HG02763 (cell line): ENCODE data around the gene DHX9.
A peak's percentile ranks its signal among the peaks of the same experiment; 100 is the strongest.

Experiments used
- ATAC-seq: cut with Tn5 transposase; IDR thresholded peaks from one replicate; pipeline ENCODE4 v1.9.1; 2021; ENCODE audit warnings: mild to moderate bottlenecking, moderate library complexity; ENCODE audit not compliant: unreplicated experiment

DHX9 gene

DNA sequence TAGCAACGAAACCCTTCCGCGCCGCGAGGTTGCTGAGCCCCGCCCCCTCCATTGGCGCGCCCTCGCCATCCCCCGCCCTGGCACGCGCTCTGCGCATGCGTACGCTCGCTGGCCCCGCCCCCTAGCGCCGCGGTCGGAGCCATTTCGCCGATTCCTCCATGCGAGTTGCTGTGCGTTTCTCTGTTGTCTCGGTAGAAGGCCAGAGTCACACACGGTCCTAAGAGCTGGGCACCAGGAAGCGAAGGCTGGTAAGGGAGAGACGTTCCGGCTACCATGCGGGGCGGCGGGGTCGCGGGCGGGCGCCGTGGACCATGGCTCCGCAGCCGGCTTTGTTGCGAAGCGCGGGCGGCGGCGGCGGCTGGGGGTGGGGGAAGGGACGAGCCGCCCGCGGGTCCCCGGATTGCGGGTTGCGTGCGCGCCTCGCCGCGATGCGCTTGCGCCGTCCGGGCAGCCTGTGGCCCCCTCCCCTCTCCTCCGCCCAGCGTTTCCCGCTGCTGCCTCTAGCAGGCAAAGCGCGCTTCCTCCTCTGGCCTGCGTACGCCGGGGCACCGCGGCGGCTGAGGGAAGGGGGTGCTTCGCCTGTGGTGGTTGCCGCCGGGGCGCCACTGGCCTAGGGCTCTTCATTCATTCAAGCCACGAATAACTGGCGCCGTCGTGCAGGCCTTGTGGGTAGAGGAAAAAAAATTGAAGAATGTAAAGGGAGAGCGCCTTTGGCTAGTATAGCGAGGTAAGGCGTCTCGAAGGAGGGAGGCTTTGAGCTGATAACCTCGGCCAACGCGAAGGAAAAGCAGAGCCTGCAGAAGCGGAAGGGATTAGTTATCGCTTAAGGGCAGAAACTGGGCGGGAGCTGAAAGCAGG is at the start of gene DHX9:
TSS of gene DHX9 (plus strand) at position 139 of the 858 bp plus-strand sequence. CDS start 3,220 bp downstream, outside the sequence.
- peak; percentile 79 for ATAC-seq

DNA sequence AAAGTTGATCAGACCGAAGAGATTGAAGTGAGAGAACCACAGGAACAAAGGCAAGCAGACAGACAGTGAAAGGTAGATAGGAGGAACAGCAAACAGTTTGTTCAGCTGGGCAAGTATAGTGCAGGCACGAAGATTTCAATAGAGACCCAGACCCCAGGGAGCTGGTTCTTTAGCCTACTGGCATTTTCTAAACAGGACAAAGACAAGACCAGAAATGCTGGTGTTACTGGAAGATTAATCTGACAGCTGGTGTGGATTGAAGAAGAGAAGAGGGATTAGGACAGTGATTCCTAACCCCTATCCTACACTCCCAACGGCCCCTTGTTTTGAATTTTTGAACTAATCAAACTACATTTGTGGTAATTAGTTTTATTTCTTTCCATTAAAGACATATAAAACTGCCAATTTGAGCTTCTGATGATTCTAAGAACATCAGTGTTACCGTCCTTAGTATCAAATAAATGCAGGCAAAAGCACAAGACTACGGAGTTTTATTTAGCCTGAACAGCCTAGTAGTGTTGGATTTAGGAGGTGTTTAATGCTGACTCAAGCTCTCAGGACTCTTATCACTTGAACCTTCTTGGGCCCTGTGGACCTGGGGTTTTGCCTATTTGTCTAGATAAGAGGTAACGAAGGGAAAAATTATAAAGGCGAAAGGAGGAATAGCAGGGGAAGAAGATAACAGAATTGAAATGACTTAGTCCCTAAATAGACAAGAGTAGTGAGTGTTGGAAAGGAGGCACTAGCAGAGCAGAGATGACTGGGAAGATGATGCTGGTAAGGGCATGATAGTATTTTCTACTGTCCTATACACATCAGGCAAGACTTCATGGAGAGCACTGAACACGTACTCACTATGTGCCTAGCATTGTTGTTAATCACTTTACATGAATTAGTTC is 47.6 kb upstream of the DHX9 start:
- no peak for ATAC-seq

DNA sequence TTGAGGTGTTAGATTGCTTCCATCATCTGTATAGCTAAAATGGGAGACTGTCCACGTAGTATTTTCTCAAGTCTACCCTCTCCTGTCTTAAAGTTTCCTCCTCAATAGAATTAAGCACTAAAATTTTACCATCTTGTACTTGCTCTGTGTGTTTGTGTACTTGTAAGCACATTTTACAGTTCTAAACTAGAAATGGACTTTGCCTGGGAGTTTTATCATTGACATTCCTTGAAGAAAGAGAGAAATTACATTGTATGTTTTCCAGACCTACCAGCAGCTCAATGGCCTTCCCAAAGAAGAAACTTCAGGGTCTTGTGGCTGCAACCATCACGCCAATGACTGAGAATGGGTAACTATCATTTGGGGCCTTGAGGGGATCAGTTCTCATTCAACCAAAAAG is 45.1 kb upstream of the DHX9 start:
- ATAC-seq = no peak

DNA sequence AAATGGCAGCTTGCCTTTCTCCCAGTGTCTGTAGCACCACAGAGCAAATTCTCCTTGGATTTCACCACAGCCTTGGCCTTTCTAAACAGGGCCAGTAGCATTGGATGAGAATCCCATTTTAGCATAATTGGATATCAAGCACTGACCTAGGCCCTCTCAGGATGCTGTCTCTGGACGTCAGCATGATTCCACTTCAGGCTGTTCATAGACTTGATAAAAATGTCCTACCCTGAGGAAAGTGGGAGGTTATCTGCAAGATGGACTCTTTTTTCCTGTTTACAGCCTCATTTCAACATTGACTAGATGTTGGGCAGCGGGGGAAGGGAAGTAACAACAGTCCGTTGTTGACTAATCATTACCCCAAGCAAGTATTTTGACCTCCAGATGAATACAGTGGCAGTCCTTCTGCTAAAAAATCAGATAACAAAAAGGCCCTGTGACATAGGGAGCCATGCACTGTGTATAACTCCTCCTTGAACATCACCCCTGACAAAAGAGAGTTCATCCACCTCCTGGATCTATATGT is 44.4 kb upstream of the DHX9 start:
- no peak for ATAC-seq

DNA sequence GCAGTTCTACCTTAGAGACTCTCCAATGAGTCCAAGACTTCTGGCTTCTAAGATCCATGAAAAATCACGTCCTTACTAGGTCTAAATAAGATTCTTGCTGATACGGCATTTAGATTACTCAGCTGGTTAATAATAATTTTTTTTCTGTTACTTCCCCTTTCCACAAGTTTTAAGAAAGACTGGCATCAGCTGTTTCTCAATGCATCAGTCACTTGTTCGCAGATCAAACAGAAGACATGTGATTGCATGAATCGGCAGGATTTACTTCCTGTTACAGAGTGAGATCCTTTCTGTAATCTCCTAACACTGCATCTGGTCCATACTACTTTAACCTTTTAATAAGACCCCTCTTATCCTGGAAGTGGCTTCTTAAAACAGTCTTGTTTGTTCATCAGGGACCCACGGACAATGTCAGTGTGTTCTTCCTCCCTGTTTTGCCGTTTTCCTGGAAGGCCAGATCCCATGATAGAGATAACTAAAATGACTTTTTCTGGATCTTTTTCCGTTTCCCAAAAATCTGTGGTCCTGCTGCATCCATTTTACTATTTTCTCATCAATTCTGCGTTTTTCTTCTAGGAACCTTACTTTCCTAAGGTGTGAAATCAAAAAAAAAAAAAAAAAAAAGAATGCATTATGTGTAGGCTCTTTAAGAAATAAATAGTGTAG is 43.5 kb upstream of the DHX9 start:
- ATAC-seq = no peak

DNA sequence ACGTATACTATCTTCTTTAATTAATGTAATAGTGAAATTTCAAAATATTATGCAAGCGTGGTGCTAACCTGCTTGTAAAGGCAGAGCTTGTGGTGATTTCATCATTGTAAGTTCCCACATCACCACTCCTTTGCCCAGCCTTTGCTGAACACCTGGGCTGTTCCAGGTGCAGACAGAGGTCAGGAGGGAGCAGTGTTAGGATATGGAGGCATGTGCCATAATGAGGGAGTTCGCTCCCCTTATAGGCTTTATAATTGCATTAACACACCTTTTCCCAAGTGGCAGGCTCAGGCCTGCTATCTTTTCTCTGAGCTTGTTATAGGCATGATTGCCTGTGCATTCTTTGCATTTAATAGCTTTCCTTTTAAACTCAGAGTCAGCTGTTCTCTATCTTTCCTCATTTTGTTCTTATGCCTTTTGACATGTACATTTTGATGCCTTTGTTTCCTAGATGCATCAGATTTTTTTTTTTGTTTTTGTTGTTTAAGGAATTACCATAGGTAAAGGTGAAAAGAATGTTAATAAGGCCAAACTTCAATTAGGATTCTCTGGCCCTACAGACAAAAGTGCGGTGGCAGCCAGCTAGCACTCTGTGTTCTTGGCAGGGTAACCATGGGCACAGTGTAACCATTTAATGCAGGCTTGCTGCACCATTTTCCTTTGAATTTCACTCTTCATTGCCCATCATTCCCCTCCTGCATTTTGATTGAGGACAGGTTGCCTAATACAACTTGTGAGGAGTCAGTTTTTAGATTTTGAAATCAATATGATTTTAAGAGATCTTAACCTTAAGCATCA is 36.9 kb upstream of the DHX9 start:
- no peak for ATAC-seq

DNA sequence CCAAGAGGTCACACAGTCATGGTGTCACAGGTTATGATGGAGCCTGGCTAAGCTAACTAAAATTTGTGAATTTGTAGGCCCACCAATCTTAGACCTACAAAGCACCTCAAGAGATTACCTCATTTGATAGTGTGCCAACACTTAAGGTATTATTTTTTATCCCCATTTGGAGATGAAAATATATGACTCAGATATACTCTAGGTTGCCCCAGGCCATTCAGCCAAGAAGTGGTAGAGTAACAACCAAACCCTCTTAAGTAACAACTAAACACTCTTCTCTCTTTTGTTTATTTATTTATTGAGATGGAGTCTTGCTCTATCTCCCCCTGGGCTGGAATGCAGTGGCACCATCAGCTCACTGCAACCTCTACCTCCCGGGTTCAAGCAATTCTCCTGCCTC is 35.3 kb upstream of the DHX9 start:
- no peak for ATAC-seq

DNA sequence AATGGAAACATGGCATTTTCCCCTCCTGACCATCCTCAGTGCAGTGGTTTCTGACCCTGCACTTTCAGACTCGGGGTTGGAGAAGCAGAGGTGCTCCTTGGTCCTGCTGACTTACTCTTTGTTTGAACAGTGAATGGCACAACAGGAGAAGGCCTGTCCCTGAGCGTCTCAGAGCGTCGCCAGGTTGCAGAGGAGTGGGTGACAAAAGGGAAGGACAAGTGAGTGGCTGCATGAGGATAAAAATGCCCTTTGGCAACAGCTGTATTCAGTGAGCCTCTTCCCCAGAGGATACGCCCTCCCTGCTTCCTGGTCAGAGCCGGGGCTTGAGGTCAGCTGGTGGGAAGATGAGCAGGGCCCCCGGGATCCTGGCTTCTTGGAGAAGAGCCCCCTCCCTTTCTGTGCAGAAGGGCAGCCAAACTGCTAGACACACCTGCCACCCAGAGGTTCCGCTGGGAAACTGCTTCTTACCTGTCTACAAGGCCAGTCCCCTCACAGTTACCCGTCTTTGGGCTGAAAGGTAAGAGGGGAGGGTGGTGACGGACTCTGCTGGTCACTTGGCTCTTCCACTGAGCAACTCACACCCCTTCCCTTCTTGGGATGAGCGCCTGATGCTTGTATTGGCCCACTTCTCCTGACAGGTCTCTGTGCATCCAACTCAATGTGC is 33.0 kb upstream of the DHX9 start:
- no peak for ATAC-seq

DNA sequence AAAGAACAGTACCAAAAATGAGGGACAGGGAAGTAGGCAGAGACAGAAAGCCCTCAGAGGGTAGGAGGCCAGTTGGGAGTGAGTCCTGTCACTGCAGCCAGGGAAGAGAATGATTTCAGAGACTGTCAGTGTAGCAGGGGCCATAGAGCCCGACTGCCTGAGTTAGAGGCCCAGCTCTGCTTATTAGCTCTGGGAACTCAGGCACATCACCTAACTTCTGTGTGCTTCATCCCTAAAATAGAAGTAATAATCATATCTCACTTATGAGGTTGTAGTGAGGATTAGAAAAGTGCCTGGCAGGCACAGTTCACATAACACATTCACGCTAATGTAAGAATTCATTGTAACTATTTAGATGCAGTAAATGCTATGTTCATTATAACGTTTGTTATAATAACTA is 31.2 kb upstream of the DHX9 start:
- ATAC-seq = no peak

DNA sequence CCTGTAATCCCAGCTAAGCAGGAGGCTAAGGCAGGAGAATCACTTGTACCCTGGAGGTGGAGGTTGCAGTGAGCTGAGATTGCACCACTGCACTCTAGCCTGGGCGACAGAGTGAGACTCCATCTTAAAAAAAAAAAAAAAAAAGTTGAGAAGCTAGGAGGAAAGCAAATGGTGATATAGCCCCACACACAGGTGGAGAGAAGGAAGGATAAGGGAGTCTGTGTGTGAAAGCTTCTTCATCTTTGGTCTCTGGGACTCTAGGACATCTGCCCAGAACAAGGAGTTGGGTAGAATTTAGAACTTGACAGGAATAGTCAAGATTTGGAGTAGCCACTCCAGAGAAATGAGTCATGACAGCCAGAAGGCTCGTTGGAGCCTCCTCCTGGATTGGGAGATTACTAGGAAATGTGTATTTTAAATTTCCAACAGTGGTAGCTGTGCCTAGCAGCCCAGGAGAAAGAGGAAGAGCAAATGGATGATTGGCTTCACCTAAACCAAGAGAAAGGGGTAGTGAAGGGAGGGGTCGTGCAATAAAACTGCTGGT is 29.7 kb upstream of the DHX9 start:
- no peak for ATAC-seq

DNA sequence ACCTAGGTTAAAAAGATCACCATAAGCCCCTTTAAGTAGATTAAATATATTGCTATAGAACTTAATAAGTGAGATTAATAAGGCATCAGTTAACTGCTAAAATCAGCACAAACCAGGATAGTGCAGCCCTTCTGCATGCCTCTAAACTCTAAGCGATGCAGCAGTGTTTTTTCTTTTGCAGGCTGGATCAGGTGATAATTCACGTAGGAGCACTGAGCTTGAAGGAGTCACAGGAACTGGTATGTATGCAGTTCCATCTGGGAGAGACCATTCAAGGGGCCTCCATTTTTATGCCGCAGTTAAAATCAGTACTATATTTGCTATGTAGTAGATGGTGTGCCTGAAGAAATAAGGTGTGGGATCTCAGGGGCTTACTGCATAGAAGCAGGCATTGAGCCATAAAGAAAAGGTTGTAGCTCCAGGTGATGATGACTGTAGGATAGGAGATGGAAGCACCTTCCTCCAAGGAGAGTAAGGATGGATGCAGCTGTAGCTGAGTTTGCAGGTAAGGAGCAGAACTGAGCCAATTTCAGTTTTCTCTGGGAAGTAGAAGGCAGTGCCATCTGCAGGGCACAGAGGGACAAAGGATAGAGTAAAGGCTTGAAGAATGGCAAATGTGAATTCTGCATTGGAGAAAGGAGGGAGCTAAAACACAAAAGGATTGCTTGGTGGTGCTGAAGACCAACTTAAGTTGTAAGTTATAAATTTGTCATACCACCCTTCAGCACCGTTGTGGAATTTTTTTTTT is 27.0 kb upstream of the DHX9 start:
- ATAC-seq = no peak

DNA sequence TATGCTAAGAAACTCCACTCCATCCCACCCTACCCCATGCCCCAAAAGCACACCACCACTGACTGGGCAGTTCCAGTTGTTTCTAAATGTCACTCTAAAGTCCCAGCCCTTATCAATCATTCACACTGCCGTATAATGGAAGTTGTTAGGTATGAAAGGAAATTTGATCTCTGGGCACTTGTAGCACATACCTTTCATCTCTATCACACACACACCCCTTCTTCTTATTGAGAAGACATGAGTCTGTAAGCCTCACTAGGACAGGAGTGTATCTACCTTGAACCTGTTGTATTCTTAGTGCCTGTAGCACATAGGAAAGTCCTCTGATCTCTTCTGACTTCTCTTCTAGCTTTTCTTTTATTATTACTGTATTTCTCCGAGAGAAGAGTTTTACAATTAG is 22.3 kb upstream of the DHX9 start:
- ATAC-seq = no peak

DNA sequence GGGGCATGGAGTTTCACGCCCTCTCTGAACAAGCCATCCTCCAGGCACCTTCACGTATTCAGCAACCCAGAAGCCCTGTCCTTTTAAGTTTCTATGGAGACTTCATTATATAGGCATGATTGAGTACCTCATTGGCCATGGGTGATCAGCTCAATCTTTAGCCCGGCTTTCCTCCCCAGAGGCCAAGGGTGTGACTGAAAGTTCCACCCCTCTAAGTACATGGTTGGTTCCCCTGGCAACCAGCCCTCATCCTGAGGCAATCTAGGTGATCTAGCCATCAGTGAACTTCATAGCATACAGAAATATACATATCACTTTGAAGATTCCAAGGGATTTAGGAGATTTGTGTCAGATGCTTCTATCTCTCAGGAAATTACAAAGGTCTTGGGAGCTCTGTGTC is 21.3 kb upstream of the DHX9 start:
- ATAC-seq = no peak

DNA sequence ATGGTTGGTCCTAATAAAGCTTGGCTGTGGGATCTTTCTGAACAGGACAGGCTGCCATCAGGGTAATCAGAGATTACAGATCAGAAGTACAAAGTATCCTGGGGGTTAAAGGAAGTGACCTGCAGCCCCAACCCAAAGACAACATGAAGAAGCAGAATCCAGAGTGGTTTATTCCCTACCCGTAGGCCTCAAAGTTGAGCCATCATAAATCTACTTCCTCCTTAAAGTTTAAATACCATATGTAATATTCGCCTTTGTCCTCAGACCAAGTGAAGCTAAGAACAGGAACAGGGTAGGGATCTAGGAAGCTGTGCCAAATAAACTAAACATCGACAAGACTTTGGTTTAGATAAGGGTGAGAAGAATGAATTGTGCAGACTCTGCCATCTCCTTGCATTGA is 15.9 kb upstream of the DHX9 start:
- ATAC-seq = no peak

DNA sequence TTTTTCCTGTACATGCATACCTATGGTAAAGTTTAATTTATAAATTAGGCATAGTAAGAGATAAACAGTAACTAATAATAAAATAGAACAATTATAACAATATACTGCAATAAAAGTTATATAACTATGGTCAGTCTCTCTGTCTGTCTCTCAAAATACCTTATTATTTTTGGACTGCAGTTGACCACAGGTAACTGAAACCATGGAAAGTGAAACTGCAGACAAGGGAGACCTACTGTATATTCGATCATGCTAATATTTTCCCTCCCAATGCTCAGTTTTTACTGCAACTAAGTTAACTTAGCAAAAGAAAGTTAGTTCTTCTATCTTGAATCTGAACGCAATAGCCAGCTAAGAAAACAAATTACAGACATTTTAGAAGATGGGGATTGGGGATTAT is 12.3 kb upstream of the DHX9 start:
- no peak for ATAC-seq

DNA sequence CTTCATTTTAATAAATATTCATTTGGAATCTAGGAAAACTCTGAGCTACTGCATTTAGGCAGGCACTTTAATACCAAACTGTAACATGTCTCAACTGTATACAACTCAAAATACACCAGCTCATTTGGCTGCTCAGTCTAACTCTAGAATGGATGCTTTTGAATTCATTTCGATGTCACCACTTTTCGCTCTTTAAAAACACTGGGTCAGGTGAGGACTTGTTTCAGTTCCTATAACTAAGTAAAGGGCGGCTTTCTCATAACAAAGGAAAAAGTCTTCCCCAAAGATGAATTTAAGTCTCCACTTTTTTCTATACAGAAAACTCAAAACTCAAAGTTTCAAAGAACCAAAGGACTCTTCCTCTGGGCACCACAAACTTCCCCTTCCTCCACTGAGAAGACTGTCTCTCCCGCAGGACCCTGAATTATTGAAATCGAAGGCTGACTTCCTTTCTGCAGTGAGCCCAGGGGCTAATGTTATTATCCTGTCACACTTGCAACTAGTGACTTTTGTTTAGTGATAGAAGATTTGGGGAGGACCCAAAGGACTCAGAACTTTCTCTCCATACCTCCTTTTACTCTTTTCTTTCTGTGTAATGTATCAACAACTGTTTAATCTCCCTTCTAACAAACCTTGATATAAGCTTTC is 9.7 kb upstream of the DHX9 start:
- no peak for ATAC-seq

DNA sequence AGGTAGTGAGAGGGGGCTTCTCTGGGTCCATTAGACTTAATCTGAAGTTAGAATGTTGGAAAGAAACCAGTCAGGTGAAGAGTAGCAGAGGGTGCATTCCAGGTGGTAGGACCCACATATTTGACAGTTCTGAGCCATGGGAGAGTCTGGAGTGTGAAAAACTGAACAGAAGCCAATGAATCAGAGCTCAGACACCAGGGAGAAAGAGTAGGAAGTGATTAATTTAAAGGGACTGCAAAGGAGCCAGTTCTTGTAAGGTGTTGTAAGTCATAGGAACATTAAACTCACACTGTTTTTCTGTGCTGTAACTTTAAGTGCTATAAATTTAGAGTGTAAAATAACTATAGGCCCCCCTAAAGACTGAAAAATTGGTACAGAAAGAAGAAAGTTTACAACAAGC is 5.9 kb upstream of the DHX9 start:
- no peak for ATAC-seq

DNA sequence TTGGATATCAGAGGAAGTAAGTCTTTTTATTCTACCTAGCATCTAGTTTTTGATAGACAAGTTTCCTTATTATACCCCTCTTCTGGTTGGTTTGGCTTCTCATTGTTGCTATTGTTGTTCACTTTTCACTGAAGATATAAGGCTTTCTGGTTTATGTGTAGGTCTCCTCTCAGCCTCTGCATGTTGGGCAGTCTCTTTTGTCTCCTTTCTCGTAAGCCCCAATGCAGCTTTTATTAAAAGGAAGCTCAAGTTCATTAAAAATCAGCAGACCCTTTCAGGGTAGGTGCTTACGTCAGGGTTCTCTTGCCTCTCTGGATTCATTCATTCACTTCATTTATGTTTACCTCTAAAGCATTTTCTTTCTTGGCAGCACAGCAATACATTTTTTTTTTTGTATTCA is 4.8 kb upstream of the DHX9 start:
- no peak for ATAC-seq
